OCI-LY3 (cell line): ENCODE measurements around the gene FRMD4A.

Experiments used
- CTCF ChIP-seq: fragments of 200-600, 300-600 bp; sonication (generic); IDR thresholded peaks from 2 replicates; pipeline ENCODE4 v1.5.1; 2014; ENCODE audit warnings: antibody characterized with exemption, low read length, low read depth
- EZH2phosphoT487 ChIP-seq: fragments of 200-600 bp; shearing (Covaris generic); IDR thresholded peaks from 2 replicates; pipeline ENCODE4 v1.6.1; 2018; ENCODE audit warnings: antibody characterized with exemption, mixed run types, low read depth

GRCh38 chr10:13892871-13893270 lies 437.9 kb downstream of the FRMD4A start:
- TF ChIP-seq CTCF, result no peak
- no peak for TF ChIP-seq EZH2phosphoT487
